GM18909 (cell line): ENCODE data around the gene ATG2B.
"Not testable (repeated sequence)": the region's sequence is repeated elsewhere in the genome, so short reads cannot be mapped to it uniquely, and the experiment has no call there.

Experiments
- ATAC-seq: cut with Tn5 transposase; IDR thresholded peaks from one replicate; pipeline ENCODE4 v1.9.1; 2021; ENCODE audit warnings: mild to moderate bottlenecking; ENCODE audit not compliant: unreplicated experiment, poor library complexity

ATG2B gene

DNA sequence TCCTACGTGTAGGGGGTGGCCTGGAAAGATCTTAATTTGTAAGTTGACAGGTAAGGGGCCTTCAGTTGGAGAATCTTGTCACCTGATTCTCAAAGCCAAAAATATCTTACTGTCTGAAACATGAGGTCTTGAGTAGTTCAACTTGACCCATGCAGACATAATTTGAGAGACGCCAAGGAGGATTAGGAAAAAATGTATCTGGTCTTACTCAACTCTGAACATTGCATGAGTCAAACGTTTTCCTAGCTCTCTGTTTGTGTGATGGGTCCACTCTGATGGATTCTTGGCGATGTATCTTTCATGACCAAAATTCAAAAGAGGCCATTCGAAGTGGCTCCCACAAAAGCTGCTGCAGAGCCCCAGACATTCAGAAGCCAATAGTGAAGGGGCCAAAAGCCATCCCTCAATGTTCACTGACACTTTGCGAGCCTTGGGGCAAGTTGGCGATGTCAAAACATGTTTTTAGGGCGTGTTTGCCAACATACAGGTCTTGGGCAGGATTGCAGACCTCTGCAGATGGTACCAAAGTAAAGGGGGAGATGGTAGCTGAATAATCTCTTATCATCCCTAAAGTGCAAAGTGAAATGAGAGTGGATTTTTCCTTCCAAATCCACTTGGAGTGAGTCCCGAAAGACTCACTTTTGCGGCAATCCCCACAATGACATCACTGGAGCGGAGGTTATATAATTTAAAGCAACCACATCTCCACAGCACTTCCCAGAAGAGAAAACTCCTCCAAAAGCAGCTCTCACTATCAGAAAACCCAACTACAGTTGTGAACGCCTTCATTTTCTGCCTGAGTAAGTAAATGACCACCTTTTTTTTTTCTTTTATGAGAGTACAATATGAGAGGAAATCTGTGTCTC lies 107.4 kb downstream of the ATG2B start, which contains the start of gene BDKRB1:
BDKRB1 (plus strand) TSS at position 710 of the 866 bp plus-strand sequence. CDS start 7,473 bp downstream, outside the sequence.
- ATAC-seq, result no peak

DNA sequence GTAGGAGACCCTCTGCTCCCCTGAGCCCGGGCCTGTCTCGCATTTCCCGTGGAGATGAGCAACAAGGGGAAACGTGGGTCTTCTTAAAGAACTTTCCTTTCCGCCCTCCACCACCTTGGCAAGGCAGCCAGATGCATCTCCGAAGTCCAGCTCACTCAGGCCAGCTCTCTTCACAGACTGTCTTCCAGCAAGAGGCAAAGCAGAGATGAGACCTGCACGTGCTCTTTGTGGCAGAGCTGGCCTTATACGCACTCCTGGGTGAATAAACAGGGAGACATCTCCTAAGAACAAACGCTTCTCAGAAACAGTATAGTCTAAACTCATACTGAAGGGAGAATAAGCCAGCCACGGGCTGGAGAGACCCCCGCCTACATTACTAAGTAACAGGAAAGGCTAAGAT lies 108.5 kb downstream of the ATG2B start:
- no peak for ATAC-seq

DNA sequence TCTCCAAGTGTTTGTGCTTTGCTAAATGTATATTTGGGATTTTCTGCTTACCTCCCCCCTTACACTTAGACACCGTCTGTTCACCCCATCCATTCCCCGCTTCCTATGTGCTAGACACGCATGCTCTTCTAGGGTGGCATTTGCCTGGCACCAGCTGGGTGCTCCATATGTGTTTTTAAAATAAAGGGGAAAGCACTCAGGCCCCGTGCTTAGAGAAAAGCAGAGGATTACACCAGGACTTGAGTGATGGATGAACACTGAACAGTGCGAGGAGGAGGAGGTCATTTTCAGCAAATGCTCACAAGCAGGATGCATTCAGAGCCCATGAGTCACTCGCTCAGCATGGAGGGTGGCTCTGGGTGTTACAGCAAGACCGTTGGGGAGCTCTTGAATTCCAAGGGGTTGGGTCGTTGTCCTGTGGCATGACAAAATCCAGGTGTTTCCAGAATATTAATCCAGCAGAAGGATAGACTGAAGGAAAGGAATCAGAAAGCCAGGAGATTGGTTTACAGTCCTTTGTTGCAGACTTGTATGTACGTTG lies 110.1 kb downstream of the ATG2B start:
- no peak for ATAC-seq

DNA sequence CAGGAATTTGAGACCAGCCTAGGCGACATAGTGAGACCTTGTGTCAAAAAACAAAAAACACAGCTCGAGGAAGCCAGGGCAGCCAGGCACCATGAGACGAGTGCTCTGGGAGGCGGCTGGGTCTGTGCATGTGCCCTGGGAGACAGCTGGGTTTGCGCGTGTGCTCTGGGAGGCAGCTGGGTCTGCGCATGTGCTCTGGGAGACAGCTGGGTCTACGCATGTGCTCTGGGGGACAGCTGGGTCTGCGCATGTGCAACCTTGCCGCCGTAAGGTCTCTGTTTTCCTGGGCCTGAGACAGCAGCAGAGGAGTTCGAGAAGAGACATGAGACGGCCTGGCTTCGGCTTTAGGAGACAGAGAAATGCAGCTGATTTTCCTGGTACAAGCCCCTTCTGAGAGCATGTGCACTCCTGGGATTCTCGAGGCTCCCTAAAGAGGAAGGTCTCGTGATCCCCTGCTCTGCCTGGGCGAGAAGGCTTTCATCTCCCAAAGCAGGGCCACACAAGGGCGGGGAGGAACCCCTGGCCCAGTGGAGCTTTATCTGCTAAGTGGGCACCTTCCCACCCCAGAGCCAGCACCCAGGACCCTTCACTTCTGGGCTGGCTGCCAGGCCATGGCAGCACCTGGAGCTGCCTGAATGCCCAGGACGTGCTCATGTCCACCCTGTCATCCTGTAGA lies 110.7 kb downstream of the ATG2B start:
- ATAC-seq, result no peak

DNA sequence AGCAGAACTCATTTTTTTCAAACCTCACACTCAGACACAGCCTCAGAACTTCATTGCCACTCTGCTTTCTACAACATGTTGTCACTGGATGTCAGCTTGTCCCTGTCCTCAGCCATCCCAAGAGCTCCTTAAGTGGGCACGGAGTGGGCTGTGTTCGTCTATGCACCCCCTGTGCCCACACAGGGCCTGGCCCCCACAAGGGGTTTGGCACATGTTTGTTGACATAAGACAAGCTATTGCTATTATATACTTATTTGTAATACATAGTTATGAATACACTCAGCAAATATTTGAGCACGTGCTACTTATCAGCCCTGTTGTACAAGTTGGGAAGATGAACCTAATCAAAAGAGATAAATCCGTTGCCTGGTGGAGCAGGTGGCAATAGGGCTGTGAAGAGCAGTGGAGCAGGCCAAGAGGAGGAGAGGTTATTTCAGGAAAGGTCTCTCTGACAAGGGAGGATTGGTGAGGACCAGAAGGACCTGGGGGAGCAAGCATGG lies 111.4 kb downstream of the ATG2B start:
- ATAC-seq, result no peak

DNA sequence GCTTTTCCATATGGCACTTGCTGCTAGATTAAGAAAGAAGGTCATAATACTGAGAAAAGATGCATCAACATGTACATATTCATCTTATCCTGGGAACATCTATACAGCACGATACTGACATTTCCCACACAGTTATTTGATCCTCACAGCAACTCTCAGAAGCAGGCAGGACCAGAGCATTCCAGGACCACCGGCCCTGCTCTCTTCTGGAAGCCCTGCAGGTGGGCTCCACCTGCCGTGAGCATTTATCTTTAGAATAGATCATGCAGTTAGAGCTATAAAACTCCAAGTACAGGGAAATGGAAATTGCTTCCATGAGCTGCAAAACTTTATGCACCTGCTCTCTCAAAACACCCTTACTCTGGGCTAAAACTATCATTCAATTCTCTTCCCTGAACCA lies 112.7 kb downstream of the ATG2B start:
- ATAC-seq, result no peak

DNA sequence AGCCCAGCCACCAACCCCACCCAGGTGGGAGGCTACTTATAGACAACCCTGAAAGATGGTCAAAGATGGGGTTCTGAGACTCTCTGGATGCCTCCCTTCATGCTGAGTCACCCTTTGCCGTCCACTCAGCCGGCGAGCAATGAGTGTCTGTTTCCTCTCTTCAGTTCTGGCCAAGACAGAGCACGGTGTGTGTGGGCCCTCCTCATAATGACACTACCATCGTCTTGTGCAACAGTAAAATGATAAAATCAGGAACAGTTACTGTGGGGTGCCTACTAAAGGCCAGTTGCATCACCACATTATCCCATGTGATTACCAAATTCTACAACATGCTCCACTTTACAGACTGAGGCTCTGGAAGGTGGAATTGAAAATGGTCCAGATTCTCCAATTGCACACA lies 114.1 kb downstream of the ATG2B start:
- no peak for ATAC-seq

DNA sequence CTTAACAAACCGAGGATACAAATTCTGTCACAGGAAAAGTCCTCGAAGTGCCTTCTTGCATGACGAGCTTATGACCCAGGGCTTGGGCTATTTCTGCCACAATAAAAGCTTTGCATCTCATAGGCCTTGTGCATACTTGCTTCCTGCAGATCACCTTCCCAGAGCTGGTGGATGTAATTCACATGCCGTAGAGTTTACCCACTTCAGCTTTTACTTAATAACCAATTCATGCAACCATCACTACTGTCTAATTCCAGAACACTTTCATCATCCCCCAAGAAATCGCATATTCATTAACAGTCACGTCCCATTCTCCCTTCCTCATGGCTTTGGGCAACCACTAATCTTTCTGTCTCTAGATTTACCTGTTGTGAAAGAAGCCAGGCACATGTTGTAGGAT lies 116.1 kb downstream of the ATG2B start:
- ATAC-seq, result no peak

DNA sequence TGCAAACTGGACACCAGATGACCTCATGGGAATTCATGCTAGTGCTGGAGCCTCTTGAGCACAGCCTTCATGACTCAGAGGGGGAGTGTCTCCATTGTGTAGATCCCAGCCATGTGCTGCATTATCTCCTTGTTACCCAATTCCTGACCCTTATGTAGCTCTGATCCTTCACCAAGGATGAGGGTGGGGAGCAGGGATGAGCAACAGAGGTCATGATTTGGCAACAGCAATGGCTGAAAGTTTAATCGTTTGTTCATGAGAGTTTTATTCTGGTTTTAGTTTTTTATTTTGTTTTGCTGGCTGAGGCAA lies 116.6 kb downstream of the ATG2B start:
- no peak for ATAC-seq

DNA sequence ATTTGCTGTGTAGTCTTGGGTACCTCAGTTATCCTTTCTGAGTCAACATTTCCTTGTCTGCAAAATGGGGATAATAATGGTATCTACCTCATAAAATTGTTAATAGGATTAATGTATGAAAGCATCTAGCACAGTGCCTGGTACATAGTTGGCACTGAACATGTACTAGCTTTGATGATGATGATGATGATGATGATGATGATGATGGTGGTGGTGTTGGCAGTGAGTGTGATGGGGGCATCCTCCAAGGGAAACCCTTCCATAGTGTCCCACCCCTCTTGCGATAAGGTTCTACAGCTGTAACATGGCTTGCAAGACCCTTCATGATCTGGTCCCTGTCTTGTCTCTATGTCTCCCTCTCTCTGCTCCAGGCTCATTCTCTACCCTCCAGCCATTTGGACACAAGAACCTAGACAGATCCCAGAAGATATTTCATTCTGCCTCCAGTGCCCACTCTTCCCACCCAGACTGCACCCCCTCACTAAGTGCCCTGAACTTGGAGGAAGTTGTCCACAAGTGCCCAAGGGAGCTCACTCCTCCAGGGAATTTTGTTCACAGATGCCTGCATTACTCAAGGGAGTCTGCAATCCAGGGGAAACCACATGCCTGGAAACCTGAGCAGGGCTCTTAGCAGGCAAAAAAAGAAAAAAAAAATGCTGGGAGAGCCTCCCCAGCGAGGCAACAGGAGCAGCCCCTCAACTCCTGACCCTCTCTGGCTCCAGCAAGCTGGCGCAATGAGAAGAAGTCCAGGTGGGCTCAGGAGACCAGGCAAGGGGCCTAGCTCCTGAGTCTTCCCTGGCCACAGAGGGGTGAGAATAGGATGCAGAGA lies 117.2 kb downstream of the ATG2B start:
- no peak for ATAC-seq

DNA sequence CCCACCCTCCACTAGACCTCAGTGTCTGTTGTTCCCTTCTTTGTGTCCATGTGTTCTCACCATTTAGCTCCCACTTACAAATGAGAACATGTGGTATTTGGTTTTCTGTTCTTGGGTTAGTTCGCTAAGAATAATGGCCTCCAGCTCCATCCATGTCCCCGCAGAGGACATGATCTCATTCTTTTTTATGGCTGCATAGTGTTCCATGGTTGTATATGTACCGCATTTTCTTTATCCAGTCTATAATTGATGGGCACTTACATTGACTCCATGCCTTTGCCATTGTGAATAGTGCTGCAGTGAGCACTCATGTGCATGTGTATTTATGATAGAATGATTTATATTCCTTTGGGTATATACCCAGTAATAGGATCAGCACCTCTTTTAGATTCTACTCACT lies 118.1 kb downstream of the ATG2B start:
- not testable (repeated sequence) for ATAC-seq

DNA sequence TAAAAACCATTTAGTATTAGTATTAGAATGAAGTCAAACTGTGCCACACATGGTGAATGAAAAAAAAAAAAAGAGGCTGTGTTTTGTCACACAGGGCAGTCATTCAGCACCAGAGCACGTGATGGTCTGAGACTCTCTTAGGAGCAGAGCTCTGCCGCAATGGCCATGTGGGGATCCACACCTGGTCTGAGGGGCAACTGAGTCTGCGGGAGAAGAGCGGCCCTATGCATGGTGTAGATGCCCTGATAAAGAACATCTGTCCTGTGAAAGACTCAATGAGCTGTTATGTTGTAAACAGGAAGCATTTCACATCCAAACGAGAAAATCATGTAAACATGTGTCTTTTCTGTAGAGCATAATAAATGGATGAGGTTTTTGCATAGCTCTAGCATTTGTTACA lies 119.4 kb downstream of the ATG2B start:
- ATAC-seq, result no peak

DNA sequence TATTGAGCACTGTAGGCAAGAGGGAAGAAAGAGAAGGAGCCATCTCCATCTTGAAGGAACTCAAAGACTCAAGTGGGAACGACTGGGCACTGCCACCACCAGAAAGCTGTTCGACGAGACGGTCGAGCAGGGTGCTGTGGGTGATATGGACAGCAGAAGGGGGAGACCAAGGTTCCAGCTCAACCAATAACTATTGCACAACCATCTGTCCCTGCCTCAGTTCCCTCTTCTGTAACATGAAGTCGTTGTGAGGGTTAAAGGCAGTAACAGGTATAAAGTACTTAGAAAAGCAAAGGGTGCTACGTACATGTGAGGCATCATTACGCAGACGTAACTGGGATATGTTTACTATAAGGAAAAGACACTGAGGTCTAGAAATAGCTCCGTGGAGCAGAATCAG lies 121.0 kb downstream of the ATG2B start:
- ATAC-seq, result no peak

DNA sequence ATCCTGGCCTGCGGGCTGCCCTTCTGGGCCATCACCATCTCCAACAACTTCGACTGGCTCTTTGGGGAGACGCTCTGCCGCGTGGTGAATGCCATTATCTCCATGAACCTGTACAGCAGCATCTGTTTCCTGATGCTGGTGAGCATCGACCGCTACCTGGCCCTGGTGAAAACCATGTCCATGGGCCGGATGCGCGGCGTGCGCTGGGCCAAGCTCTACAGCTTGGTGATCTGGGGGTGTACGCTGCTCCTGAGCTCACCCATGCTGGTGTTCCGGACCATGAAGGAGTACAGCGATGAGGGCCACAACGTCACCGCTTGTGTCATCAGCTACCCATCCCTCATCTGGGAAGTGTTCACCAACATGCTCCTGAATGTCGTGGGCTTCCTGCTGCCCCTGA lies 122.5 kb downstream of the ATG2B start:
- no peak for ATAC-seq

DNA sequence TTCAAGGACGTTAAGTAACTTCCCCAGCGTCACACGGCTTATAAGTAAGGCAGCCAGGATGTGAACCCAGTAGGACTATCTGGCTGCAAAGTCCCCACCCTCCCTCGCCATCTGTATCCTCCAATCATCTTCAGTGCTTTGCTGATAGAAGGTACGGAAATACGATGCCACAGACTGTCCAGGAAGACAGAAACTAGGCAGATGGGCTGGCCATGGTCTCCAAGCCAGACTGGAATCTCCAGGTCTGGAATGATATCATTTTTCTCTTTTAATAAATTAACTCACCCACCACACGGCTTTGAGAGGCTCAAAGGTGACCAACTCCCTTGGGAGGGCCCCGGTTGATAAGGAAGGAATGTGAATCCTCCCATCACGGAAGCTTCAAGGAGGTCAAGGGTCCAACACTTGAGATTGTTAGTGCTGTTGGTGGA lies 123.4 kb downstream of the ATG2B start:
- ATAC-seq, result no peak

DNA sequence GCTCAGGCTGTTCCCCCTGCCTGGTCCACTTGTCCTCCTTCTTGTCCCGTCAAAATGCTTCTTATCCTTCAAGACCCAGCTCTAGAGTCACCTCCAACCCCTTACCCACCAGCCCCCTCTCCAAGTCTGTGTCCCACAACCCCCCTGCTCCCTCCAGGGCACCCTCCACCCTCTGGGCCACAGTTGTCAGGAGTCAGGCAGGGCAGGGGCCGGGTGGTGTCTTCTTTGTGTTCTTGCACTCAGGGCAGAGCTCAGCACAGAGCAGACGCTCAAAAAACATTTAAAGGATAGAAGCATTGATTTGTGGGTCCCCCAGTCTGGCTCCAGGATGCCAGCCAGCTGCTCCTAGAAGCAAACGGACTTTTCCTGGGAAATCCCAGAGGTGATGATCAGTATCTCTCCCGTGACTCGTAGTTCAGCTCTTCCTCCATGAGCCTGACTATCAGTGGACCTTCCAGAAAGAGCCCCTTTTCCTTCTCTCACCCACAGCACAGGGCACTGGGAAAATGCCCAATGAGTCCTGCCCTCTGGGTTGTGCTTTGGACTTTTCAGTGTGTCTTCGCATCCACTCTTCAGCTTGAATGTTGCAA lies 124.4 kb downstream of the ATG2B start:
- no peak for ATAC-seq

DNA sequence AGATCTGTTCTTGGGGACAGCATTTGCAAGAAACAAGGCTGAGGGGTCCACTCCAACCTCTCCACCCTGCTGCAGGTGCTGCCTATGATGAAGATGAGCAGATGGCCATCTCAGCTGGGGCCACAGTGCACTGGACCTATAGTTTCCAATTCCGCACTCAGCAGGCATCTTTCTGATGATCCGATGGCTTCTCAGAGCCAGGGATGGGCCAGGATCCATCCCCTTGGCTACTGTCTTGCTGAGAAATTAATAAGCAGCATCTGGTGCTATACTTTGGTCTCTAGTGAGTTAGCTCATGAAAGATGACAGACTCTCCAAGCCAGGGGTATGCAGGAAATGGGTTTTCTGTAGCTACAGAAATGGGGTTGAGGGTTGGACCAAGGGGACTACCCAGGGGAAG lies 125.5 kb downstream of the ATG2B start:
- ATAC-seq, result no peak

DNA sequence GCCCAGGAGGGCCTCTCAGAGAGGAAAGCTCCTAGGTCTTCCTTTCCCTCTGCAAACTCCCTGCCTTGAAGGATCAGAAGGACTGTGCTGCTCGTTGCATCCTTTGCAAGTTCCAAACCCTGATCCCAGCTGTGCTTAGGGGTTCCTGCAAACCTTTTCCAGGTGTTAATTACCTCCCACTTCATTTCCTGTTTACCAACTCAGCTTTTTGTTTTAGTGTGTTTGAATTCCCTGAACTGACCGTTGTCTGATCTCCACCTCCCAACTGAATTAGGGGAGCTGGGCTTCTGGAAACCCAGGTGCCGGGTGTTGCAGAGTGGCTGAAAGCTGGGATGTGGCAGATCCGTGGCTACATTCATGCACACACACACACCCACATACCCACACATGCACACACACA lies 127.7 kb downstream of the ATG2B start:
- ATAC-seq, result no peak

DNA sequence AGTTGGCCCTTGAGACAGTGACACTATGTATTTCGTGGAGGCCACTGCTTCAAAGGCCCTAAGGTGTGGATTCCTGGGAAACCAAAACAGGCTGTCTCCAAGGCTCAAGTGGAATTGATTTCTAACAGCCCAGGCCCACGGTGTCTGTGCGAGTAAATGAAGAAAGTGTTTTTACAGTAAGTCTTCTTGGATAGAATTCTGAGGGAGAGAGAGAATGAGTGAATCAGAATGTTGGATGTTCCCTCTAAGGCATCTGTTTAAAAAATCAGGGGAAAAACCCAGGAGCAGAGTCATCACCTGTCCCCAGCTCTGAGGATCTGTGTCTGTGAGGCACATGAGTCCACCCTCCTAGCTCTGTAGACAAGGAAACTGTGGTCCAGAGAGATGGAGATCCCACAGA lies 129.5 kb downstream of the ATG2B start:
- no peak for ATAC-seq

DNA sequence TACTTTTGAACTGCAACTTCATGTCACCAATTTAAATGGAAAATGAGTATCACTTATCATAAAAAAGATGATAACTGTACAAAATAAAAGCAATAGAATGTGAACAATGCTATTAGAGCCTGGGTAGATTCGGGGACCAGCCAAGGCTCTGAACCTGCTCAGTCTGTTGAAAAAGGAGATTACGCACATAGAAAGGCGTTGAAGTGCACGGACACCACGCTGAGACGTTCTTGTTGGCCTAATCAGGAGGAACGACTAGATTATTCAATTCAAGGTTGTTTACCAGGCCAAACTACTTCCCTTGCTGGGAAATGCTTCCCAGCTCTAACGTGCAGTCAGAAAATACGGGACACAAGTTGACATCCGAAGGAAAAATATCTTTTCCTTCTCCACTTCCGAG lies 130.6 kb downstream of the ATG2B start:
- no peak for ATAC-seq
